Smooth muscle cell (in vitro differentiated cells): ENCODE results near the gene FGF11. TPM values are rescaled to one million over a fixed set of nuclear protein-coding genes. Genes with fewer than 3 reads are reported as not detected.

Experiments
- DNase-seq: peaks from one replicate; lab custom pipeline; 2025; ENCODE audit not compliant: unreplicated experiment; lab: John Stamatoyannopoulos, UW
- H2AFZ ChIP-seq: fragments of 200-600 bp; sonication (generic); 2 replicates; pipeline ENCODE4 v1.6.0; 2016; ENCODE audit warnings: antibody characterized with exemption, low read depth, mild to moderate bottlenecking
- H3F3A ChIP-seq: fragments of 200-600 bp; sonication (generic); 2 replicates; pipeline ENCODE4 v1.6.0; 2017; ENCODE audit warnings: antibody characterized with exemption, low read depth
- H3K27ac ChIP-seq: fragments of 200-600 bp; sonication (generic); 2 replicates; pipeline ENCODE4 v1.5.1; 2016; ENCODE audit warnings: low read depth, mild to moderate bottlenecking
- H3K27me3 ChIP-seq: fragments of 200-600 bp; sonication (generic); 2 replicates; pipeline ENCODE4 v1.6.1; 2016; ENCODE audit warnings: low read depth, mild to moderate bottlenecking
- H3K36me3 ChIP-seq: fragments of 200-600 bp; sonication (generic); 2 replicates; pipeline ENCODE4 v1.5.1; 2016; ENCODE audit warnings: low read depth
- H3K4me1 ChIP-seq: fragments of 200-600 bp; sonication (generic); 2 replicates; pipeline ENCODE4 v1.5.1; 2016; ENCODE audit warnings: low read depth
- H3K4me2 ChIP-seq: fragments of 200-600 bp; sonication (generic); 2 replicates; pipeline ENCODE4 v1.6.0; 2016; ENCODE audit warnings: mild to moderate bottlenecking
- H3K4me3 ChIP-seq: fragments of 200-600 bp; sonication (generic); 2 replicates; pipeline ENCODE4 v1.5.1; 2016; ENCODE audit warnings: mild to moderate bottlenecking
- H3K79me2 ChIP-seq: fragments of 200-600 bp; sonication (generic); 2 replicates; pipeline ENCODE4 v1.6.0; 2016; ENCODE audit warnings: low read depth, mild to moderate bottlenecking
- H3K9ac ChIP-seq: fragments of 200-600 bp; sonication (generic); 2 replicates; pipeline ENCODE4 v1.6.0; 2016; ENCODE audit warnings: low read depth
- H3K9me3 ChIP-seq: fragments of 200-600 bp; sonication (generic); replicated peaks from 2 replicates; pipeline ENCODE4 v1.5.1; 2016; ENCODE audit warnings: low read depth
- H4K20me1 ChIP-seq: fragments of 200-600 bp; sonication (generic); 2 replicates; pipeline ENCODE4 v1.6.0; 2016; ENCODE audit warnings: low read depth
- WGBS: methylation state at CpG from one replicate; pipeline ENCODE4 v1.1.7; 2016; ENCODE audit warnings: low lambda C conversion rate; 5-methylcytosine and 5-hydroxymethylcytosine counted together
- polyA plus RNA-seq: library from polyadenylated mRNA; unstranded; fragments of >200 nt; fragmentation: Nextera tagmentation; extraction: Ambion mirVana; gene quantifications from 2 replicates; pipeline ENCODE4 v1.2.1, GENCODE V29; 2016
- total RNA-seq: library from RNA; depleted of rRNA; stranded (reverse); fragments of >200 nt; gene quantifications from 2 replicates; pipeline ENCODE4 v1.2.3, GENCODE V29; 2014
- TF ChIP-seq, protein P1 (sequence below): fragments of 200-600 bp; sonication (generic); IDR thresholded peaks from 2 replicates; pipeline ENCODE4 v1.5.1; 2017; ENCODE audit warnings: borderline replicate concordance, mild to moderate bottlenecking, antibody characterized with exemption; ENCODE audit not compliant: insufficient read depth, poor library complexity, severe bottlenecking

Gene FGF11
- total and polyA plus RNA-seq, 2 experiments from 2014 or later: 13.9 to 21.3 TPM

DNA sequence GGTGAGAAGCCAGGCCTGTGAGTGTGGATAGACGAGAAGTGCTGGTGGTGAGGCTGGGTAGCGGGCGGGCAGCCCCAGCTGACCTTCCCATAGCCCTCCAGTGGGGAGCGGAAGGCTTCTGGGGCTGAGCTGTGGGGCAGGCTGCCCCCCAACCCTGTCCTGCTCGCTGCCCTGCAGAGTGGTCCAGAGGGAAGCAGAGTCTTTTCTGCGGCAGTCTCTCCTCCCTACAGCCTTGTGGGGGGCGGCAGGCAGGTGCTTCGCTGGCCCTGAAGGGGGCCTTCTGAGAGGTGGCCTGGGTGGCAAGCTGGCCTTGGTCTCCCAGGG lies 27.9 kb upstream of the FGF11 start:
- Histone ChIP-seq H3K4me1 (no peaks in the 10 kb centered on the region), H3K27ac (no peak overlapping the region), H3K4me3 (no peak overlapping the region), H3K79me2 (no peaks in the 10 kb centered on the region), H4K20me1 (peaks cover 16% of the 10 kb centered on the region), H3K9ac (no peak overlapping the region), H3K4me2 (no peak overlapping the region), H3K36me3 (no peaks in the 10 kb centered on the region), H3K27me3 (no peaks in the 10 kb centered on the region), H3K9me3 (no peaks in the 10 kb centered on the region), H3F3A (no peaks in the 10 kb centered on the region), H2AFZ (no peak overlapping the region)
- 94% methylated on average over 8 of the region's 8 CpGs for WGBS
- TF ChIP-seq, protein P1, sequence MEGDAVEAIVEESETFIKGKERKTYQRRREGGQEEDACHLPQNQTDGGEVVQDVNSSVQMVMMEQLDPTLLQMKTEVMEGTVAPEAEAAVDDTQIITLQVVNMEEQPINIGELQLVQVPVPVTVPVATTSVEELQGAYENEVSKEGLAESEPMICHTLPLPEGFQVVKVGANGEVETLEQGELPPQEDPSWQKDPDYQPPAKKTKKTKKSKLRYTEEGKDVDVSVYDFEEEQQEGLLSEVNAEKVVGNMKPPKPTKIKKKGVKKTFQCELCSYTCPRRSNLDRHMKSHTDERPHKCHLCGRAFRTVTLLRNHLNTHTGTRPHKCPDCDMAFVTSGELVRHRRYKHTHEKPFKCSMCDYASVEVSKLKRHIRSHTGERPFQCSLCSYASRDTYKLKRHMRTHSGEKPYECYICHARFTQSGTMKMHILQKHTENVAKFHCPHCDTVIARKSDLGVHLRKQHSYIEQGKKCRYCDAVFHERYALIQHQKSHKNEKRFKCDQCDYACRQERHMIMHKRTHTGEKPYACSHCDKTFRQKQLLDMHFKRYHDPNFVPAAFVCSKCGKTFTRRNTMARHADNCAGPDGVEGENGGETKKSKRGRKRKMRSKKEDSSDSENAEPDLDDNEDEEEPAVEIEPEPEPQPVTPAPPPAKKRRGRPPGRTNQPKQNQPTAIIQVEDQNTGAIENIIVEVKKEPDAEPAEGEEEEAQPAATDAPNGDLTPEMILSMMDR: no peak
- no peak for DNase-seq

DNA sequence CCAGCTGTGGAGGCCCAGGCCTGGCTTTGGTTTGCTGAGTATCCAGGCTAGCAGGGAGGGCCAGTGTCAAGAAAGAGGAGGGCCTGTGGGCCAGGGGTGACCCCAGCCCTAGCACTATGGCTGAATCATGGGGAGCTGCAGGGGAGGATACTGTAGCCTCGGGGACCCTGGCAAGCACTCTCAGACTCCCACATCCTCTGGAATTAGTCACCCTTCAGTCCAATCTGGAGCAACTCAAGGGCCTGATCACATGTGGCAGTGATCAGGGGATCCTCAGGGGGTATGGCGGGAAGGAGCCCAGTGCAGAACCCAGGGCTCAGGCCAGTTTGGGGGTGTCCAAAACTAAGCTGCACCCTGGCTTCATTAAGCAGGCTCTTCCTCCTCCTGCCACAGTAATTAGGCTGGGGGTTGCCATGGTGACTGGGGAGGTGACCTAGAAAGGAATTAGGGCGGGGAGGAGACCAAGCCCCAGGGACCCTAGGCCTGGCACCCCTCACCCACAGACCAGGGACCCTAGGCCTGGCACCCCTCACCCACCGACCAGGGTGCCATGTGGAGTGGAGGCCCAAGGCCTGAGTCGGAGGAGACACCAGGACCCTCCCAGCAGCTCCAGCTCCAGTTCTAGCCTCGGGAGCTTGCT lies 25.8 kb upstream of the FGF11 start:
- Histone ChIP-seq H3K9me3 (no peaks in the 10 kb centered on the region), H3K9ac (no peak overlapping the region), H2AFZ (no peak overlapping the region), H3K27me3 (no peaks in the 10 kb centered on the region), H4K20me1 (peaks cover 7% of the 10 kb centered on the region), H3F3A (no peaks in the 10 kb centered on the region), H3K4me2 (no peak overlapping the region), H3K4me3 (no peak overlapping the region), H3K27ac (no peak overlapping the region), H3K4me1 (no peaks in the 10 kb centered on the region), H3K36me3 (no peaks in the 10 kb centered on the region), H3K79me2 (no peaks in the 10 kb centered on the region)
- DNase-seq: no peak
- TF ChIP-seq, protein P1: no peak
- 87% methylated on average over 6 of the region's 6 CpGs for WGBS

DNA sequence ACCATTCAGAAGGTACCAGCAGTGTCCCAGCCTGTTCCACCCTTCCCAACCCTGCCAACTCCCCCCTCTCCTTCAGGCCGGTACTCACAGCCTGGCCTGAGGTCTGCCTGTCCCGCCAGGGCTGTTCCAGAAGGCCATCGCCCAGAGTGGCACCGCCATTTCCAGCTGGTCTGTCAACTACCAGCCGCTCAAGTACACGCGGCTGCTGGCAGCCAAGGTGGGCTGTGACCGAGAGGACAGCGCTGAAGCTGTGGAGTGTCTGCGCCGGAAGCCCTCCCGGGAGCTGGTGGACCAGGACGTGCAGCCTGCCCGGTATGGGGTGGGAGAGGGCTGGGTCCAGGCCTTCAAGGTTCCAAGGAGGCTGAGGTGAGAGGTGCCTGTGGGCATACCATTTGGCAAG lies 24.5 kb upstream of the FGF11 start:
- H4K20me1 ChIP-seq: peaks cover 7% of the 10 kb centered on the region
- no peak overlapping the region for H3K27ac ChIP-seq
- H3K79me2 ChIP-seq: no peaks in the 10 kb centered on the region
- no peak for DNase-seq
- 90% methylated on average over 14 of the region's 14 CpGs for WGBS
- no peaks in the 10 kb centered on the region for H3K9me3 ChIP-seq
- no peaks in the 10 kb centered on the region for H3K27me3 ChIP-seq
- no peaks in the 10 kb centered on the region for H3F3A ChIP-seq
- TF ChIP-seq, protein P1: no peak
- no peaks in the 10 kb centered on the region for H3K36me3 ChIP-seq
- H3K9ac ChIP-seq: no peak overlapping the region
- H3K4me2 ChIP-seq: no peak overlapping the region
- no peak overlapping the region for H3K4me3 ChIP-seq
- H2AFZ ChIP-seq: no peak overlapping the region
- no peaks in the 10 kb centered on the region for H3K4me1 ChIP-seq

DNA sequence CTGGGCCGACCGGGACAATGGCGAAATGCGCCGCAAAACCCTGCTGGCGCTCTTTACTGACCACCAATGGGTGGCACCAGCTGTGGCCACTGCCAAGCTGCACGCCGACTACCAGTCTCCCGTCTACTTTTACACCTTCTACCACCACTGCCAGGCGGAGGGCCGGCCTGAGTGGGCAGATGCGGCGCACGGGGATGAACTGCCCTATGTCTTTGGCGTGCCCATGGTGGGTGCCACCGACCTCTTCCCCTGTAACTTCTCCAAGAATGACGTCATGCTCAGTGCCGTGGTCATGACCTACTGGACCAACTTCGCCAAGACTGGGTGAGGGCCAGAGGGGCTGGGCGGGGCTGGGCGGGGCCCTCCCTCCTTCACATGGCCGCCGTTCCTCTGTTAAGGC lies 23.5 kb upstream of the FGF11 start:
- Histone ChIP-seq H3K9ac (no peak overlapping the region), H3K4me1 (no peaks in the 10 kb centered on the region), H3F3A (no peaks in the 10 kb centered on the region), H3K79me2 (no peaks in the 10 kb centered on the region), H2AFZ (no peak overlapping the region), H4K20me1 (peaks cover 6% of the 10 kb centered on the region), H3K36me3 (no peaks in the 10 kb centered on the region), H3K4me2 (no peak overlapping the region), H3K27ac (no peak overlapping the region), H3K9me3 (no peaks in the 10 kb centered on the region), H3K4me3 (no peak overlapping the region), H3K27me3 (no peaks in the 10 kb centered on the region)
- TF ChIP-seq, protein P1: no peak
- 95% methylated on average over 23 of the region's 23 CpGs for WGBS
- no peak for DNase-seq
